ENCODE results near the gene SLC9A9. TPM values are rescaled to one million over a fixed set of nuclear protein-coding genes. Genes with fewer than 3 reads are reported as not detected.

The SLC9A9 gene
- total and polyA plus RNA-seq, 2 of the 8 experiments (the other 6 are each of a cell fraction or from before 2014, with no cell fraction given), result 0.48 to 1.1 TPM

GRCh38 chr3:143363276-143363675, 485.0 kb downstream of the SLC9A9 start:
- H3K18ac ChIP-seq (ENCODE audit: extremely low read depth, low read length), result no peak overlapping the region
- H3K4ac ChIP-seq (replicated peaks; ENCODE audit: insufficient read length, low read depth, low read length), result no peak overlapping the region
- no peaks in the 10 kb centered on the region for H3K9me3 ChIP-seq (ENCODE audit: insufficient read depth in 2 of 2, low read depth in 1 of 2, low read length in 1 of 2)
- no peak overlapping the region for H3K27ac ChIP-seq (ENCODE audit: low read depth, low read length)
- no peak overlapping the region for H2BK20ac ChIP-seq (ENCODE audit: low read length)
- WGBS, 2 experiments (ENCODE audit: extremely low coverage in 1 of 2, insufficient coverage in 1 of 2, insufficient read length in 1 of 2, insufficient replicate concordance in 2 of 2, low coverage in 1 of 2, low lambda C conversion rate in 2 of 2, missing lambda C conversion rate in 1 of 2), result 87% methylated on average over 3 of the region's 3 CpGs; no CpG with 5 or more reads in 1 of the 2 experiments
- H4K8ac ChIP-seq (ENCODE audit: extremely low read depth, insufficient read depth, low read length), result no peak overlapping the region
- H4K91ac ChIP-seq (replicated peaks; ENCODE audit: insufficient read length, low read length), result no peak overlapping the region
- no peaks in the 10 kb centered on the region for H3K27me3 ChIP-seq (replicated peaks in 1 of 4; ENCODE audit: control insufficient read depth in 3 of 4, extremely low read depth in 1 of 4, insufficient read depth in 3 of 4, low read length in 3 of 4)
- ChIA-PET CTCF (ENCODE audit: partially characterized antibody) (interaction anchor here (0.7 to 1.6 kb wide), 7 partner anchors 10 to 399 kb away, joined by 3 to 7 read pairs (median 4); no protein-coding TSS in a partner anchor), POLR2A (ENCODE audit: partially characterized antibody) (no interaction called here)
- no peaks in the 10 kb centered on the region for H4K20me1 ChIP-seq (replicated peaks in 1 of 2; ENCODE audit: control insufficient read depth in 1 of 2, insufficient read depth in 2 of 2, low read length in 2 of 2)
- H3K23ac ChIP-seq (ENCODE audit: insufficient read length), result no peak overlapping the region
- no peaks in the 10 kb centered on the region for H3K79me2 ChIP-seq (ENCODE audit: control insufficient read depth in 1 of 2, insufficient read depth in 2 of 2, low read length in 2 of 2)
- H3K56ac ChIP-seq (replicated peaks; ENCODE audit: insufficient read length, low read depth, low read length), result no peak overlapping the region
- H3K23me2 ChIP-seq (ENCODE audit: low read depth, low read length), result no peaks in the 10 kb centered on the region
- H2AK5ac ChIP-seq (ENCODE audit: low read depth, low read length), result no peak overlapping the region
- H2AFZ ChIP-seq (ENCODE audit: low read length), result no peak overlapping the region
- DNase-seq (ENCODE audit: low read depth in 1 of 2, low spot score in 2 of 2) (no peak), FAIRE-seq (no peak)
- H2BK15ac ChIP-seq (ENCODE audit: low read length), result no peak overlapping the region
- no peaks in the 10 kb centered on the region for H3K36me3 ChIP-seq (ENCODE audit: control insufficient read depth in 2 of 4, insufficient read depth in 4 of 4, low read length in 3 of 4)
- H3K4me3 ChIP-seq (ENCODE audit: extremely low read depth in 1 of 4, insufficient read depth in 2 of 4, low read depth in 3 of 4, low read length in 4 of 4), result no peak overlapping the region
- H3K4me2 ChIP-seq (ENCODE audit: insufficient read depth in 1 of 2, low read depth in 2 of 2, low read length in 2 of 2), result no peak overlapping the region
- H3K14ac ChIP-seq (ENCODE audit: insufficient read length), result no peak overlapping the region
- H2BK5ac ChIP-seq (ENCODE audit: low read depth, low read length), result no peak overlapping the region
- no peak for TF ChIP-seq PHF8 (conservative IDR thresholded peaks at IDR 0.05; ENCODE audit: low read depth, low read length)
- no peak for TF ChIP-seq EGR1 (IDR thresholded peaks at IDR 0.05; ENCODE audit: borderline replicate concordance, low read depth, low read length)
- TF ChIP-seq TAF1 (IDR thresholded peaks at IDR 0.05; ENCODE audit: low read depth, low read length), result no peak
- no peak for TF ChIP-seq RAD21 (IDR thresholded peaks at IDR 0.05 in 1 of 2, conservative IDR thresholded peaks at IDR 0.05 in 1 of 2; ENCODE audit: low read depth in 2 of 2, low read length in 2 of 2)
- no peak for TF ChIP-seq CTBP2 (IDR thresholded peaks at IDR 0.05; ENCODE audit: borderline replicate concordance, insufficient read depth, insufficient read length, low read length)
- no peak overlapping the region for H2BK120ac ChIP-seq (replicated peaks; ENCODE audit: low read depth, low read length)
- no peak overlapping the region for H2BK12ac ChIP-seq (ENCODE audit: low read depth, low read length)
- H3K4me1 ChIP-seq (replicated peaks in 1 of 4; ENCODE audit: control insufficient read depth in 3 of 4, insufficient read depth in 4 of 4, low read length in 3 of 4), result no peaks in the 10 kb centered on the region
- no peak overlapping the region for H4K5ac ChIP-seq (ENCODE audit: insufficient read length, low read depth, low read length)
- H3K79me1 ChIP-seq (ENCODE audit: low read depth, low read length), result no peaks in the 10 kb centered on the region
- no peak overlapping the region for H3K9ac ChIP-seq (replicated peaks in 1 of 4; ENCODE audit: extremely low read depth in 1 of 4, low read depth in 3 of 4, low read length in 3 of 4)
